ENCODE results near the gene IRF9. TPM values are rescaled to one million over a fixed set of nuclear protein-coding genes. Genes with fewer than 3 reads are reported as not detected.
A peak's percentile ranks its signal among the peaks of the same experiment; 100 is the strongest.

IRF9 gene
- total RNA-seq, 1 donor from 2014 or later, result 123 TPM

- H3K36me3 ChIP-seq, result peaks cover 84% of the 10 kb centered on the region
- intact Hi-C loops (cut with DNase I), result no loop called here
- ATAC-seq, result no peak
- no peaks in the 10 kb centered on the region for H3K4me1 ChIP-seq
- H3K9me3 ChIP-seq, result no peaks in the 10 kb centered on the region
- no peak overlapping the region for H3K27ac ChIP-seq
- no peaks in the 10 kb centered on the region for H3K27me3 ChIP-seq
- H3K4me3 ChIP-seq, result no peak overlapping the region
- DNase-seq, result no peak
- TF ChIP-seq CTCF (IDR thresholded peaks at IDR 0.05), result no peak
Observed at GRCh38 chr14:24177891-24178290, 16.8 kb downstream of the IRF9 start.

GRCh38 chr14:24178399-24179178, 17.5 kb downstream of the IRF9 start:
- Histone ChIP-seq H3K27ac (no peak overlapping the region), H3K4me3 (no peak overlapping the region), H3K9me3 (no peaks in the 10 kb centered on the region), H3K4me1 (no peaks in the 10 kb centered on the region), H3K36me3 (peaks cover 85% of the 10 kb centered on the region), H3K27me3 (no peaks in the 10 kb centered on the region)
- DNase-seq (no peak), ATAC-seq (no peak)
- intact Hi-C loops (cut with DNase I), result no loop called here
- TF ChIP-seq CTCF (IDR thresholded peaks at IDR 0.05), result no peak

- DNase-seq, result no peak
Observed at GRCh38 chr14:24179294-24179960, 18.4 kb downstream of the IRF9 start.

GRCh38 chr14:24179961-24180796, 19.1 kb downstream of the IRF9 start:
- Histone ChIP-seq H3K4me3 (no peak overlapping the region), H3K27ac (no peak overlapping the region), H3K9me3 (no peaks in the 10 kb centered on the region), H3K4me1 (no peaks in the 10 kb centered on the region), H3K27me3 (no peaks in the 10 kb centered on the region), H3K36me3 (peaks cover 100% of the 10 kb centered on the region)
- intact Hi-C loops (cut with DNase I), result no loop called here
- no peak for TF ChIP-seq CTCF (IDR thresholded peaks at IDR 0.05)
- peak; percentile 50 for DNase-seq
- ATAC-seq, result no peak

More at GRCh38 chr14:24179294-24179960, 18.4 kb downstream of the IRF9 start:
- Histone ChIP-seq H3K36me3 (peaks cover 94% of the 10 kb centered on the region), H3K27ac (no peak overlapping the region), H3K27me3 (no peaks in the 10 kb centered on the region), H3K4me3 (no peak overlapping the region), H3K9me3 (no peaks in the 10 kb centered on the region), H3K4me1 (no peaks in the 10 kb centered on the region)
- intact Hi-C loops (cut with DNase I), result no loop called here
- ATAC-seq, result no peak
- TF ChIP-seq CTCF (IDR thresholded peaks at IDR 0.05), result no peak

- no peaks in the 10 kb centered on the region for H3K9me3 ChIP-seq
- TF ChIP-seq CTCF (IDR thresholded peaks at IDR 0.05), result no peak
- no peak for DNase-seq
- intact Hi-C loops (cut with DNase I), result no loop called here
- H3K36me3 ChIP-seq, result peaks cover 100% of the 10 kb centered on the region
- no peaks in the 10 kb centered on the region for H3K4me1 ChIP-seq
- H3K27ac ChIP-seq, result no peak overlapping the region
- ATAC-seq, result no peak
- no peak overlapping the region for H3K4me3 ChIP-seq
- no peaks in the 10 kb centered on the region for H3K27me3 ChIP-seq
Observed at GRCh38 chr14:24181371-24182077, 20.5 kb downstream of the IRF9 start.

All from upper lobe of right lung (tissue), 1 donor.